GM12874 (cell line): ENCODE data around the gene FCHSD2.

Source experiments
- TF ChIP-seq, protein P1 (sequence below): IDR thresholded peaks from 2 replicates; pipeline ENCODE4 v1.5.1; 2011; ENCODE audit warnings: low read depth, mild to moderate bottlenecking, control low read depth, low read length, moderate library complexity; ENCODE audit not compliant: insufficient read depth

FCHSD2 gene

GRCh38 chr11:72970557-72971118, 171.5 kb downstream of the FCHSD2 start:
- TF ChIP-seq, protein P1, sequence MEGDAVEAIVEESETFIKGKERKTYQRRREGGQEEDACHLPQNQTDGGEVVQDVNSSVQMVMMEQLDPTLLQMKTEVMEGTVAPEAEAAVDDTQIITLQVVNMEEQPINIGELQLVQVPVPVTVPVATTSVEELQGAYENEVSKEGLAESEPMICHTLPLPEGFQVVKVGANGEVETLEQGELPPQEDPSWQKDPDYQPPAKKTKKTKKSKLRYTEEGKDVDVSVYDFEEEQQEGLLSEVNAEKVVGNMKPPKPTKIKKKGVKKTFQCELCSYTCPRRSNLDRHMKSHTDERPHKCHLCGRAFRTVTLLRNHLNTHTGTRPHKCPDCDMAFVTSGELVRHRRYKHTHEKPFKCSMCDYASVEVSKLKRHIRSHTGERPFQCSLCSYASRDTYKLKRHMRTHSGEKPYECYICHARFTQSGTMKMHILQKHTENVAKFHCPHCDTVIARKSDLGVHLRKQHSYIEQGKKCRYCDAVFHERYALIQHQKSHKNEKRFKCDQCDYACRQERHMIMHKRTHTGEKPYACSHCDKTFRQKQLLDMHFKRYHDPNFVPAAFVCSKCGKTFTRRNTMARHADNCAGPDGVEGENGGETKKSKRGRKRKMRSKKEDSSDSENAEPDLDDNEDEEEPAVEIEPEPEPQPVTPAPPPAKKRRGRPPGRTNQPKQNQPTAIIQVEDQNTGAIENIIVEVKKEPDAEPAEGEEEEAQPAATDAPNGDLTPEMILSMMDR: no peak

GRCh38 chr11:72969894-72970335, 172.2 kb downstream of the FCHSD2 start:
- TF ChIP-seq, protein P1: no peak

DNA sequence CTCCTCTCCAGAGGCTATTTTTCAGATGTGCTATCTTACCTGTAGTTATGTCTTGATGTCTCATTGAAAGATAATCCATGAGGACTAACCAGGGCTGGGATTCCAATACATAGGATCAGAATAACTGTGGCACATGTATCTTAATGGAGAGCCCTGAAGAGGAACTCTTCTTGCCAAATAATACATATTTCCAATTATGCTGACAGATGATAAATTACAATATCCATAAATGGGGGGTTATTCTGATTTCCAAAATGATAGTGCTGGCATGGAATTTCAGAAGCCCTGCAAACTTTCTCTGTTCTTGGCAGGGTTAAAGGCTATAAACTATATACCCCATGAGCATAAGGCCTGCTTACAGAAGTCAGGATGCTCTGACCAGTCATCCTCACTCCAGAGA, 173.7 kb downstream of the FCHSD2 start:
- TF ChIP-seq, protein P1: no peak

DNA sequence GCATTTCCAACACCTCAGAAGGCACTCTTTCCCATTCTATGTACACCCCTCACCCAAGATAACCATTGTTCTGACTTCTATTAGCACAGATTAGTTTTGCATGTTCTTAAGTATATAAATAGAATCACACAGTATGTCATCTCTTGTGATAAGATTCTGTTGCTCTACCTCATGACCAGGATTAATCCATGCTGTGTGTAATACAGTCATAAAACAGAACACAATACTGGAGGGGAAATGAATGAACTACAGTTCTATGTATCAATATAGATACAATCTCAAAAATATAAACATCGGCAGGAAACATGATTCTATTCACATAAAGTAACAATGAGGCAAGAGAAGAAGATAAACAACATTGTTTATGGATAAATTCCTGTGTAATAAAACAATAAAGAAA, 176.4 kb downstream of the FCHSD2 start:
- TF ChIP-seq, protein P1: no peak

DNA sequence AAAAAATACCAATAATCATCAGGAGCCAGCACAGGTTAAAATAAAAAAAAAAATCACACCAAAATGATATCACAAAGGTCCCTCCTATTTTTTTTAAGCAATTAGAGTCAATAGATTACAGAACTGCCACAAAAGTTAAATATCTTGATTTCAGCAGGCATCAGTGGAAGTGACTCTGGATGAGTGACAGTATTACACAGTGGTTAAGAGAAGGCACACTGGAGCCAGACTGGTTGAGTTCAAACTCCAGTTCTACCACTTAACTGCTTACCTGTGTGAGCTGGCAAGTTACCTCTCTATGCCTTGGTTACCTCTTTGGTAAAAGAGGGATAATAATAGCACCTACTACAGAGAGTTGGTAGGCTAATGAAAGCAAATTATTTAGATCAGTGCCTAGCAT, 179.4 kb downstream of the FCHSD2 start:
- TF ChIP-seq, protein P1: no peak

- TF ChIP-seq, protein P1: no peak
Observed at GRCh38 chr11:72962084-72962483, 180.0 kb downstream of the FCHSD2 start.

DNA sequence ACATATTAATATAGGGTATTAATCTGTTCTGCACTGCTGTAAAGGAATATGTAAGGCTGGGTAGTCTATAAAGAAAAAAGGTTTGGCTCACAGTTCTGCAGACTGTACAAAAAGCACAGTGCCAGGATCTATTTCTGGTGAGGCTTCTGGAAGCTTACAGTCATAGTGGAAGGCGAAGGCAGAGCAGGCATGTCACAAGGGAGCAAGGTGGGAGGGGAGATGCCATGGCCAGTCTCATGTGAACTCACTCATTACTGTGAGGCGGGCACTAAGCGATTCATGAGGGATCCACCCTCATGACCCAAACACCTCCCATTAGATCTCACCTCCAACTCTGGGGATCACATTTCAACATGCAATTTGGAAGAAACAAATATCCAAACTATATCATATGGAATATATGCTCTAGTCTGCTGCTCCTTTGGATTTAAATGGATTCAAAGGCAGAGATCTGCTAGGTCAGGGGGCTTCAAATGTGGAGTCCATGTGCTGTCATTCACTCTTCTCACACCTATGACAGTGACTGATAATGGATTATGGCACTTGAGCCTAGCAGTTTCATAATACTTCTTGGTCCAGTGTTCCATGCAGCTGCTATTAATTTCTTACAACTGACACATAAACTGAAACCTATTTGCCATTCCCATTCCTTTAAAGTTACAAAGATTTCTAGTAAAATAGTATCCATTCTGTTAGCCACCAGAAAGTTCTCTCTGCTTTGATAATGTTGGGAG, 182.0 kb downstream of the FCHSD2 start:
- TF ChIP-seq, protein P1: no peak
